HCT116 (cell line): ENCODE measurements around the gene HERC3. TPM values are rescaled to one million over a fixed set of nuclear protein-coding genes. Genes with fewer than 3 reads are reported as not detected.

Experiments used
- ATAC-seq: fragments of 200-7000 bp; cut with Tn5 transposase; 2 replicates; pipeline ENCODE4 v1.9.1; 2020; ENCODE audit warnings: mild to moderate bottlenecking, moderate library complexity
- BruUV-seq: library from RNA; stranded (reverse); fragments of 400-500 nt; replicated peaks from 2 replicates; lab custom pipeline; 2021; lab: Mats Ljungman, UMichigan
- CTCF ChIA-PET: fragments of 300-600 bp; sonication (Branson Sonifier 250); formaldehyde crosslinking; loops from one replicate; lab custom pipeline; 2021; ENCODE audit warnings: antibody characterized with exemption; lab: Charles Lee
- POLR2A ChIA-PET: fragments of 300-600, 350-600 bp; sonication (Branson Sonifier 250); formaldehyde crosslinking; loops from one replicate; lab custom pipeline; 2021; ENCODE audit warnings: antibody characterized with exemption; lab: Charles Lee
- RAD21 ChIA-PET, 2 experiments: fragments of 300-600 bp; sonication (Branson Sonifier 250); formaldehyde crosslinking; loops; one replicate each; lab custom pipeline; 2023; ENCODE audit warnings: low total read pairs in 2 of 2; ENCODE audit not compliant: uncharacterized antibody in 2 of 2, unreplicated experiment in 2 of 2, low non-redundant PET in 1 of 2; lab: Charles Lee
- DNase-seq: peaks from one replicate; pipeline ENCODE4 v3.0.0-alpha.2; 2010; ENCODE audit warnings: low read depth, low spot score
- H2AFZ ChIP-seq: fragments of 200-600 bp; shearing (Covaris generic), sonication (generic); 2 replicates; pipeline ENCODE4 v1.6.1; 2017; ENCODE audit warnings: low read depth, mixed run types, mixed read lengths, antibody characterized with exemption, low read length; ENCODE audit not compliant: poor library complexity, severe bottlenecking
- H3K27ac ChIP-seq: 2 replicates; pipeline ENCODE4 v1.5.1; 2012; ENCODE audit warnings: low read depth, low read length
- H3K27me3 ChIP-seq: fragments of 200-600 bp; sonication (generic); 2 replicates; pipeline ENCODE4 v1.6.1; 2016; ENCODE audit warnings: mixed run types, low read length, mixed read lengths; ENCODE audit not compliant: insufficient read depth
- H3K36me3 ChIP-seq, 2 experiments: fragments of 200-500 bp in 1 of 2; fragments of 200-600 bp in 1 of 2; sonication (Bioruptor generic) in 1 of 2; sonication (generic) in 1 of 2; 2 replicates each; pipeline versions ENCODE4 v1.5.1 to v1.6.1; 2014 to 2016; ENCODE audit warnings: low read length in 2 of 2, inconsistent platforms in 1 of 2, mixed read lengths in 1 of 2, mixed run types in 1 of 2; ENCODE audit not compliant: insufficient read depth in 2 of 2, control insufficient read depth in 1 of 2
- H3K4me1 ChIP-seq, 2 experiments: fragments of 200-600 bp in 1 of 2; sonication (generic) in 1 of 2; 2 replicates each; pipeline versions ENCODE4 v1.5.1 to v1.6.1; 2012 to 2017; ENCODE audit warnings: low read length in 2 of 2, inconsistent platforms in 1 of 2, mild to moderate bottlenecking in 1 of 2, mixed read lengths in 1 of 2, mixed run types in 1 of 2, moderate library complexity in 1 of 2; ENCODE audit not compliant: insufficient read depth in 2 of 2, control insufficient read depth in 1 of 2
- H3K4me2 ChIP-seq: fragments of 200-600 bp; sonication (generic); 2 replicates; pipeline ENCODE4 v1.6.1; 2017; ENCODE audit warnings: mixed run types, low read length, mixed read lengths
- H3K4me3 ChIP-seq, 2 experiments: fragments of 200-600 bp in 1 of 2; sonication (generic) in 1 of 2; replicated peaks in 1 of 2; 2 replicates each; pipeline ENCODE4 v1.5.1; 2011 to 2016; ENCODE audit warnings: low read length in 2 of 2, control low read depth in 1 of 2, low read depth in 1 of 2, mild to moderate bottlenecking in 1 of 2, mixed read lengths in 1 of 2, mixed run types in 1 of 2
- H3K79me2 ChIP-seq: fragments of 200-600 bp; sonication (generic); 2 replicates; pipeline ENCODE4 v1.6.1; 2017; ENCODE audit warnings: mild to moderate bottlenecking, mixed run types, low read length, moderate library complexity, mixed read lengths; ENCODE audit not compliant: insufficient read depth
- H3K9ac ChIP-seq: fragments of 200-600 bp; sonication (generic); 2 replicates; pipeline ENCODE4 v1.6.1; 2016; ENCODE audit warnings: low read length, mixed read lengths
- H3K9me2 ChIP-seq: fragments of 200-600 bp; sonication (generic), shearing (Covaris generic); 2 replicates; pipeline ENCODE4 v1.6.1; 2017; ENCODE audit warnings: mixed run types, mild to moderate bottlenecking, moderate library complexity; ENCODE audit not compliant: insufficient read depth
- H3K9me3 ChIP-seq, 2 experiments: fragments of 200-500 bp in 1 of 2; fragments of 200-600 bp in 1 of 2; sonication (Bioruptor generic) in 1 of 2; sonication (generic) in 1 of 2; 2 replicates each; pipeline ENCODE4 v1.6.1; 2014 to 2017; ENCODE audit warnings: low read length in 2 of 2, mixed read lengths in 2 of 2, inconsistent platforms in 1 of 2, low read depth in 1 of 2, mild to moderate bottlenecking in 1 of 2, mixed run types in 1 of 2, moderate library complexity in 1 of 2; ENCODE audit not compliant: control insufficient read depth in 1 of 2, insufficient read depth in 1 of 2
- H4K20me1 ChIP-seq: fragments of 200-600 bp; sonication (generic), shearing (Covaris generic); 2 replicates; pipeline ENCODE4 v1.6.1; 2017; ENCODE audit warnings: mixed run types, mild to moderate bottlenecking, moderate library complexity; ENCODE audit not compliant: insufficient read depth
- CBX3 ChIP-seq: IDR thresholded peaks from 2 replicates; pipeline ENCODE4 v1.6.1; 2012; ENCODE audit warnings: low read depth
- CEBPB ChIP-seq: IDR thresholded peaks from 2 replicates; pipeline ENCODE4 v1.6.1; 2012; ENCODE audit warnings: low read depth
- EGR1 ChIP-seq: IDR thresholded peaks from 2 replicates; pipeline ENCODE4 v1.6.1; 2012; ENCODE audit warnings: low read depth
- ELF1 ChIP-seq: IDR thresholded peaks from 2 replicates; pipeline ENCODE4 v1.6.1; 2012; ENCODE audit warnings: low read depth, borderline replicate concordance
- EZH2 ChIP-seq: fragments of 200-600 bp; sonication (generic); IDR thresholded peaks from 2 replicates; pipeline ENCODE4 v1.6.1; 2017; ENCODE audit warnings: antibody characterized with exemption, mixed run types
- EZH2phosphoT487 ChIP-seq: fragments of 200-600 bp; IDR thresholded peaks from 2 replicates; pipeline ENCODE4 v1.6.1; 2018; ENCODE audit warnings: antibody characterized with exemption, borderline replicate concordance
- FOSL1 ChIP-seq: IDR thresholded peaks from 2 replicates; pipeline ENCODE4 v1.6.1; 2012; ENCODE audit warnings: low read depth
- JUND ChIP-seq: IDR thresholded peaks from 2 replicates; pipeline ENCODE4 v1.6.1; 2012
- MAX ChIP-seq: IDR thresholded peaks from 2 replicates; pipeline ENCODE4 v1.6.1; 2012
- POLR2A ChIP-seq: IDR thresholded peaks from 2 replicates; pipeline ENCODE4 v1.7.0; 2011; ENCODE audit warnings: borderline replicate concordance; ENCODE audit not compliant: insufficient read depth, insufficient read length; ENCODE audit errors: extremely low read depth
- POLR2AphosphoS5 ChIP-seq: IDR thresholded peaks from 2 replicates; pipeline ENCODE4 v1.6.1; 2011; ENCODE audit warnings: mild to moderate bottlenecking, low read depth, low read length, moderate library complexity
- RAD21 ChIP-seq: IDR thresholded peaks from 2 replicates; pipeline ENCODE4 v1.6.1; 2012; ENCODE audit warnings: low read depth, mild to moderate bottlenecking
- REST ChIP-seq: IDR thresholded peaks from 2 replicates; pipeline ENCODE4 v1.6.1; 2012; ENCODE audit warnings: low read depth
- SP1 ChIP-seq: IDR thresholded peaks from 2 replicates; pipeline ENCODE4 v1.6.1; 2012; ENCODE audit warnings: low read depth
- SRF ChIP-seq: IDR thresholded peaks from 2 replicates; pipeline ENCODE4 v1.6.1; 2012; ENCODE audit warnings: low read depth
- TCF7L2 ChIP-seq: IDR thresholded peaks from 2 replicates; pipeline ENCODE4 v1.7.0; 2011; ENCODE audit warnings: borderline replicate concordance, inconsistent platforms; ENCODE audit not compliant: insufficient read depth, insufficient read length; ENCODE audit errors: extremely low read depth
- YY1 ChIP-seq: IDR thresholded peaks from 2 replicates; pipeline ENCODE4 v1.6.1; 2011; ENCODE audit warnings: low read length, low read depth, moderate library complexity, mild to moderate bottlenecking; ENCODE audit not compliant: insufficient replicate concordance; ENCODE audit errors: extremely low read depth
- ZBTB33 ChIP-seq: IDR thresholded peaks from 2 replicates; pipeline ENCODE4 v1.6.1; 2011; ENCODE audit warnings: mild to moderate bottlenecking, low read length, moderate library complexity; ENCODE audit not compliant: insufficient replicate concordance; ENCODE audit errors: extremely low read depth
- ZFX ChIP-seq: fragments of 450-650 bp; IDR thresholded peaks from 2 replicates; pipeline ENCODE4 v1.6.1; 2017
- ZNF274 ChIP-seq: fragments of 200-500 bp; sonication (Bioruptor generic); IDR thresholded peaks from 2 replicates; pipeline ENCODE4 v1.6.1; 2014; ENCODE audit warnings: mild to moderate bottlenecking, low read depth, low read length, inconsistent platforms
- intact Hi-C: fragments of 100-400 bp; cut with micrococcal nuclease; formaldehyde crosslinking; loops from 2 replicates; pipeline ENCODE4 v1.10.0; 2022
- total RNA-seq: library from RNA; stranded (reverse); gene quantifications from one replicate; pipeline ENCODE4 v1.2.1, GENCODE V29; 2021; ENCODE audit not compliant: unreplicated experiment

HERC3 gene
- total RNA-seq, 1 experiment from 2014 or later: 10.8 TPM

GRCh38 chr4:88646528-88647280, 54.4 kb downstream of the HERC3 start:
- no TSS peak for BruUV-seq
- H3K27ac ChIP-seq: no peak overlapping the region
- TF ChIP-seq YY1 (no peak), TCF7L2 (no peak), POLR2AphosphoS5 (no peak), ZBTB33 (no peak), CEBPB (no peak), EGR1 (no peak), RAD21 (no peak), CBX3 (no peak), EZH2 (no peak), MAX (no peak), SP1 (no peak), ZNF274 (no peak), FOSL1 (no peak), REST (no peak), SRF (no peak), ZFX (no peak), ELF1 (no peak), POLR2A (no peak), EZH2phosphoT487 (no peak), JUND (no peak)
- peaks cover 0 to 9% of the 10 kb centered on the region in 2 experiments; a peak in 1 of 4 replicates for H3K4me1 ChIP-seq
- H4K20me1 ChIP-seq: no peaks in the 10 kb centered on the region
- no peaks in the 10 kb centered on the region for H3K9me3 ChIP-seq
- ChIA-PET CTCF (interaction anchor here (1.1 kb wide), 1 partner anchor 12 kb away, joined by 3 read pairs; no protein-coding TSS in a partner anchor), RAD21 (interaction anchor here in 1 of 2 experiments (0.6 kb wide), 1 partner anchor 119 kb away, joined by 4 read pairs; no protein-coding TSS in a partner anchor), POLR2A (no interaction called here)
- H3K36me3 ChIP-seq: no peaks in the 10 kb centered on the region
- intact Hi-C loops: no loop called here
- DNase-seq (no peak), ATAC-seq (no peak; the same call in 1 of the 2 replicates)
- H3K9me2 ChIP-seq: no peaks in the 10 kb centered on the region
- no peaks in the 10 kb centered on the region for H3K27me3 ChIP-seq
- H3K79me2 ChIP-seq: no peaks in the 10 kb centered on the region
- H3K4me3 ChIP-seq: no peak overlapping the region
- H2AFZ ChIP-seq: no peak overlapping the region
- H3K4me2 ChIP-seq: peak overlapping the region; percentile 10; the same call in 1 of the 2 replicates
- no peak overlapping the region for H3K9ac ChIP-seq
